SK-N-SH treated with all-trans-retinoic acid at 6 μM for 48 hours (cell line): Measurements from ENCODE around the gene MS4A3.

Source experiments
- ARNTL ChIP-seq: fragments of 450-650 bp; formaldehyde crosslinking; IDR thresholded peaks from 2 replicates; pipeline ENCODE4 v1.5.0; 2020; ENCODE audit warnings: low read depth, mild to moderate bottlenecking, moderate library complexity, borderline replicate concordance
- ZC3H10 ChIP-seq: fragments of 250-450 bp; sonication (Bioruptor Pico); IDR thresholded peaks from 2 replicates; pipeline ENCODE4 v1.5.1; 2021; ENCODE audit warnings: mild to moderate bottlenecking, moderate library complexity
- ZFP3 ChIP-seq: fragments of 250-450 bp; sonication (Bioruptor Pico); IDR thresholded peaks from 2 replicates; pipeline ENCODE4 v1.5.0; 2020; ENCODE audit warnings: mild to moderate bottlenecking, moderate library complexity
- TF ChIP-seq, protein P1 (sequence below): fragments of 250-450 bp; sonication (Bioruptor Pico); IDR thresholded peaks from 2 replicates; pipeline ENCODE4 v1.8.0; 2020; ENCODE audit warnings: mild to moderate bottlenecking, moderate library complexity, borderline replicate concordance
- TF ChIP-seq, protein P2 (sequence below): fragments of 250-450 bp; sonication (Bioruptor Pico); IDR thresholded peaks from 2 replicates; pipeline ENCODE4 v1.5.1; 2020; ENCODE audit warnings: low read depth, mild to moderate bottlenecking, moderate library complexity

DNA sequence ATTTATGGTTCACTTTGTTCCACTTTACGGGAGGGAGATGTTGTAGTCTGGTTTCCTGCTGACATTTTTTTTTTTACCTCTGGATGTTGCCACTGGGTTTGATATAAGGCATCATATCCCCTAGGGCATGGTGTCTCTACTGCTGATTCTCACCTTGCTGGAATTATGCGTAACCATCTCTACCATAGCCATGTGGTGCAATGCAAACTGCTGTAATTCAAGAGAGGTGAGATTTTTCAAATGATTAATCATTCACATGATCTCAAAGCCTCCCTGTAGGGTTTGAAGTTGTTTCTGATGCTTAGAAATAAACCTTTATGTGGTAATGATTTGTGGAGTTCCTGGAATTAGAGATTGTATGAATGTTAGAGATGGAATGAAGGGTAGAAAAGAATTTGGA, 13.0 kb downstream of the MS4A3 start:
- TF ChIP-seq, protein P1, sequence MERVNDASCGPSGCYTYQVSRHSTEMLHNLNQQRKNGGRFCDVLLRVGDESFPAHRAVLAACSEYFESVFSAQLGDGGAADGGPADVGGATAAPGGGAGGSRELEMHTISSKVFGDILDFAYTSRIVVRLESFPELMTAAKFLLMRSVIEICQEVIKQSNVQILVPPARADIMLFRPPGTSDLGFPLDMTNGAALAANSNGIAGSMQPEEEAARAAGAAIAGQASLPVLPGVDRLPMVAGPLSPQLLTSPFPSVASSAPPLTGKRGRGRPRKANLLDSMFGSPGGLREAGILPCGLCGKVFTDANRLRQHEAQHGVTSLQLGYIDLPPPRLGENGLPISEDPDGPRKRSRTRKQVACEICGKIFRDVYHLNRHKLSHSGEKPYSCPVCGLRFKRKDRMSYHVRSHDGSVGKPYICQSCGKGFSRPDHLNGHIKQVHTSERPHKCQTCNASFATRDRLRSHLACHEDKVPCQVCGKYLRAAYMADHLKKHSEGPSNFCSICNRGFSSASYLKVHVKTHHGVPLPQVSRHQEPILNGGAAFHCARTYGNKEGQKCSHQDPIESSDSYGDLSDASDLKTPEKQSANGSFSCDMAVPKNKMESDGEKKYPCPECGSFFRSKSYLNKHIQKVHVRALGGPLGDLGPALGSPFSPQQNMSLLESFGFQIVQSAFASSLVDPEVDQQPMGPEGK (CRISPR knock-in tag), result no peak
- TF ChIP-seq ZC3H10 (CRISPR knock-in tag) (no peak), ZFP3 (no peak), ARNTL (no peak)
- TF ChIP-seq, protein P2, sequence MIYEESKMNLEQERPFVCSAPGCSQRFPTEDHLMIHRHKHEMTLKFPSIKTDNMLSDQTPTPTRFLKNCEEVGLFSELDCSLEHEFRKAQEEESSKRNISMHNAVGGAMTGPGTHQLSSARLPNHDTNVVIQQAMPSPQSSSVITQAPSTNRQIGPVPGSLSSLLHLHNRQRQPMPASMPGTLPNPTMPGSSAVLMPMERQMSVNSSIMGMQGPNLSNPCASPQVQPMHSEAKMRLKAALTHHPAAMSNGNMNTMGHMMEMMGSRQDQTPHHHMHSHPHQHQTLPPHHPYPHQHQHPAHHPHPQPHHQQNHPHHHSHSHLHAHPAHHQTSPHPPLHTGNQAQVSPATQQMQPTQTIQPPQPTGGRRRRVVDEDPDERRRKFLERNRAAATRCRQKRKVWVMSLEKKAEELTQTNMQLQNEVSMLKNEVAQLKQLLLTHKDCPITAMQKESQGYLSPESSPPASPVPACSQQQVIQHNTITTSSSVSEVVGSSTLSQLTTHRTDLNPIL (CRISPR knock-in tag), result no peak
